A673 (cell line): ENCODE results near the gene UQCRC1.

Experiments
- EZH2 ChIP-seq: fragments of 200-600 bp; sonication (generic); IDR thresholded peaks from 2 replicates; pipeline ENCODE4 v1.6.1; 2017; ENCODE audit warnings: borderline replicate concordance, low read depth, mild to moderate bottlenecking, mixed read lengths, antibody characterized with exemption, low read length; ENCODE audit not compliant: poor library complexity, severe bottlenecking
- TF ChIP-seq, protein P1 (sequence below): fragments of 300-800, 200-600 bp; sonication (generic); conservative IDR thresholded peaks from 2 replicates; pipeline ENCODE4 v1.5.1; 2017; ENCODE audit warnings: low read depth, mild to moderate bottlenecking, antibody characterized with exemption, low read length, moderate library complexity, mixed read lengths

DNA sequence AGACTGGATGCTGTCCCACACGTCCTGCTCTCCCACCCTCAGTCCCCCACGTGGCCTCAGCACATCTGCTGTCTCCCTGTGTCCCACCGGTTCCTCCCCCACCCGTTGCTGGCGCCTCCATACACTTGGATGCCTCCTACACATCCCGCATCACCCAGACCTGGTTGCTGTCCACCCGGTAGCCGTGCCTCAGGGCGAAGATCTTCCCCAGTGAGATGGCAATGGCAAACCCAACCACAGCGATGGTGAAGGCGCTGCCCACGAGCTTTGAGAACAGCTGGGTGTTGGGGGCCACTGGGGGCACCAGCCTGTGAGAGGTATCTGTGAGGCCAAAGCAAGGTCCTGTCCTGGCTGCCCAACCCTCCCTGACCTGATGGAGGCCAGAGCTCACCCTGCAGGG, 21.4 kb upstream of the UQCRC1 start:
- TF ChIP-seq, protein P1, sequence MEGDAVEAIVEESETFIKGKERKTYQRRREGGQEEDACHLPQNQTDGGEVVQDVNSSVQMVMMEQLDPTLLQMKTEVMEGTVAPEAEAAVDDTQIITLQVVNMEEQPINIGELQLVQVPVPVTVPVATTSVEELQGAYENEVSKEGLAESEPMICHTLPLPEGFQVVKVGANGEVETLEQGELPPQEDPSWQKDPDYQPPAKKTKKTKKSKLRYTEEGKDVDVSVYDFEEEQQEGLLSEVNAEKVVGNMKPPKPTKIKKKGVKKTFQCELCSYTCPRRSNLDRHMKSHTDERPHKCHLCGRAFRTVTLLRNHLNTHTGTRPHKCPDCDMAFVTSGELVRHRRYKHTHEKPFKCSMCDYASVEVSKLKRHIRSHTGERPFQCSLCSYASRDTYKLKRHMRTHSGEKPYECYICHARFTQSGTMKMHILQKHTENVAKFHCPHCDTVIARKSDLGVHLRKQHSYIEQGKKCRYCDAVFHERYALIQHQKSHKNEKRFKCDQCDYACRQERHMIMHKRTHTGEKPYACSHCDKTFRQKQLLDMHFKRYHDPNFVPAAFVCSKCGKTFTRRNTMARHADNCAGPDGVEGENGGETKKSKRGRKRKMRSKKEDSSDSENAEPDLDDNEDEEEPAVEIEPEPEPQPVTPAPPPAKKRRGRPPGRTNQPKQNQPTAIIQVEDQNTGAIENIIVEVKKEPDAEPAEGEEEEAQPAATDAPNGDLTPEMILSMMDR: no peak
- no peak for TF ChIP-seq EZH2
